Measurements from ENCODE around the gene KMT2D. TPM values are rescaled to one million over a fixed set of nuclear protein-coding genes. Genes with fewer than 3 reads are reported as not detected.

Gene KMT2D
- total and polyA plus RNA-seq, 2 donors (not counting 3 experiments of a cell fraction or from before 2014, with no cell fraction given) = 15.1 to 120 TPM

DNA sequence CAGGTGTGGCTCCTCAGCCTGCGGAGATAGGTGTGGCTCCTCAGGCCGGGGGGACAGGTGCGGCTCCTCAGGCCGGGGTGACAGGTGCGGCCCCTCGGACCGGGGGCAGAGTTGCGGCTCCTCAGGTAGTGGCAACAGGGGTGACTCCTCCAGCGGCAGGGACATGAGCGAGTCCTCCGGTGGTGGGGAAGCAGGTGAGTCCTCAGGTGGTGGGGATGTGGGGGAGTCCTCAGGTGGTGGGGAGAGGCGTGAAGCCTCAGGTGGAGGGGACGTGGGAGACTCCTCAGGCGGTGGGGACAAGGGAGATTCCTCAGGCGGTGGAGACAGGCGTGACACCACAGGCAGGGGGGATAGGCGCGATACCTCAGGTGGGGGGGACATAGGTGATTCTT lies 9.2 kb downstream of the KMT2D start:
- no peaks in the 10 kb centered on the region for H3K9me1 ChIP-seq (replicated peaks; ENCODE audit: control insufficient read depth, extremely low read depth, insufficient read depth, low read length)
- BruUV-seq (replicated peaks) = no TSS peak
- H3K79me2 ChIP-seq (ENCODE audit: control insufficient read depth, insufficient read depth, low read length) = peaks cover 54% of the 10 kb centered on the region
- H3K4me3 ChIP-seq (replicated peaks in 1 of 3; ENCODE audit: insufficient read depth in 1 of 3, low read depth in 1 of 3, low read length in 3 of 3) = no peak overlapping the region
- intact Hi-C loops (cut with micrococcal nuclease) = no loop called here
- H3K9ac ChIP-seq (replicated peaks; ENCODE audit: extremely low read depth, insufficient read depth, low read length) = no peak overlapping the region
- no peak for DNase-seq (ENCODE audit: low read depth, low spot score)
- TF ChIP-seq EZH2 (IDR thresholded peaks at IDR 0.05; ENCODE audit: borderline replicate concordance, low read depth, low read length, severe bottlenecking) (no peak), MYC (IDR thresholded peaks at IDR 0.05; ENCODE audit: low read depth, low read length) (no peak), GATA2 (IDR thresholded peaks at IDR 0.05; ENCODE audit: insufficient read depth, insufficient read length, low read depth, low read length) (no peak), JUN (IDR thresholded peaks at IDR 0.05; ENCODE audit: borderline replicate concordance, insufficient read depth, insufficient read length, low read depth) (no peak), MAX (IDR thresholded peaks at IDR 0.05; ENCODE audit: insufficient read depth, insufficient read length) (no peak), POLR2A (IDR thresholded peaks at IDR 0.05; ENCODE audit: low read depth, low read length) (no peak), POLR2AphosphoS5 (IDR thresholded peaks at IDR 0.05; ENCODE audit: insufficient read depth, low read depth, low read length) (no peak), FOS (IDR thresholded peaks at IDR 0.05; ENCODE audit: borderline replicate concordance, insufficient read depth, low read length) (no peak)
- TF ChIP-seq, protein P1, sequence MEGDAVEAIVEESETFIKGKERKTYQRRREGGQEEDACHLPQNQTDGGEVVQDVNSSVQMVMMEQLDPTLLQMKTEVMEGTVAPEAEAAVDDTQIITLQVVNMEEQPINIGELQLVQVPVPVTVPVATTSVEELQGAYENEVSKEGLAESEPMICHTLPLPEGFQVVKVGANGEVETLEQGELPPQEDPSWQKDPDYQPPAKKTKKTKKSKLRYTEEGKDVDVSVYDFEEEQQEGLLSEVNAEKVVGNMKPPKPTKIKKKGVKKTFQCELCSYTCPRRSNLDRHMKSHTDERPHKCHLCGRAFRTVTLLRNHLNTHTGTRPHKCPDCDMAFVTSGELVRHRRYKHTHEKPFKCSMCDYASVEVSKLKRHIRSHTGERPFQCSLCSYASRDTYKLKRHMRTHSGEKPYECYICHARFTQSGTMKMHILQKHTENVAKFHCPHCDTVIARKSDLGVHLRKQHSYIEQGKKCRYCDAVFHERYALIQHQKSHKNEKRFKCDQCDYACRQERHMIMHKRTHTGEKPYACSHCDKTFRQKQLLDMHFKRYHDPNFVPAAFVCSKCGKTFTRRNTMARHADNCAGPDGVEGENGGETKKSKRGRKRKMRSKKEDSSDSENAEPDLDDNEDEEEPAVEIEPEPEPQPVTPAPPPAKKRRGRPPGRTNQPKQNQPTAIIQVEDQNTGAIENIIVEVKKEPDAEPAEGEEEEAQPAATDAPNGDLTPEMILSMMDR (IDR thresholded peaks at IDR 0.05; ENCODE audit: extremely low read depth in 1 of 2, insufficient read depth in 1 of 2, low read depth in 1 of 2, low read length in 2 of 2) = no peak
- H3K4me1 ChIP-seq (ENCODE audit: control insufficient read depth, extremely low read depth, insufficient read depth, low read length) = peaks cover 16% of the 10 kb centered on the region
- CTCF ChIA-PET = no interaction called here
- H4K20me1 ChIP-seq (replicated peaks; ENCODE audit: control insufficient read depth, extremely low read depth, insufficient read depth, low read length) = peaks cover 2% of the 10 kb centered on the region
- H2AFZ ChIP-seq (ENCODE audit: low read depth, low read length) = no peak overlapping the region
- no peak overlapping the region for H3K27ac ChIP-seq (ENCODE audit: insufficient read depth, low read depth, low read length)
- POLR2A ChIA-PET = no interaction called here
- H3K27me3 ChIP-seq (ENCODE audit: control insufficient read depth in 2 of 2, insufficient read depth in 2 of 2, low read length in 2 of 2) = no peaks in the 10 kb centered on the region
- H3K4me2 ChIP-seq (ENCODE audit: insufficient read depth, low read length) = no peak overlapping the region
- peaks cover 42 to 80% of the 10 kb centered on the region in 2 experiments for H3K36me3 ChIP-seq (ENCODE audit: control insufficient read depth in 2 of 2, extremely low read depth in 1 of 2, insufficient read depth in 2 of 2, low read length in 2 of 2)
- no peak for FAIRE-seq
- no peaks in the 10 kb centered on the region for H3K9me3 ChIP-seq (replicated peaks; ENCODE audit: control insufficient read depth, insufficient read depth, low read length)
- dilution Hi-C loops (cut with MboI; ENCODE audit: extremely low pct_ligation_motif_present, low sequenced_read_pairs) = no loop called here

Measured in endothelial cell of umbilical vein (primary cell).